Measurements from ENCODE around the gene AMPD1.
A peak's percentile ranks its signal among the peaks of the same experiment; 100 is the strongest.

AMPD1 gene

DNA sequence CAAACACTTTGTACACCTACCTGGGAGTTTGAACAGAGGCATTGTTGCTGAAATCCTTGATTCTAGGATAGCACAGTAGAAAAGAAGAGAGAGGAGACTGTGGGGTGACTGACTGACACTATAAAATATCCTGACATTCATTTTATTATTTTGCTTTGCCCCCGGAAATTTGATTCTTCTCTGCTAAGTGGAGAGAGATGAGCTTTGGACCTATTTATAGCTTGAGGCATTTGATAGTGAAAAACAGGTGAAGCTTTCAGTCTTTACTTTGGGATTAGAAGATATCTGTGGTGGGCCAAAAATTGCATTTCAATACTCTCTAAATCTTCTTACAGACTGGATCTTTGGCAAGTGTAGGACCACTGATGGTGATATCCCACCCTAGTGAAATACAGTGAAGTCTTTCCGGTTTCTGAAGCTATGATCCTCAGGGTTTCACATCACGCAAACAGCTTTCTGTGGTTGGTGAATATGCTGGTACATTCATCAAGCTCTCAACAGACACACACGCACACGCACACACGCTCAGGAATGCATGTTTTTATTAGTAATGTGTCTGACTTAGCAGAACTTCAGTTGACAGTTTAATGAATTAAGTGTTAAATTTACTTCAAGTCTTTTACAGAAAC lies at the start of gene AMPD1:
AMPD1 (minus strand) TSS at position 117 of the 629 bp plus-strand sequence; CDS start at position 42, 75 bp downstream.
- no peak for DNase-seq

DNA sequence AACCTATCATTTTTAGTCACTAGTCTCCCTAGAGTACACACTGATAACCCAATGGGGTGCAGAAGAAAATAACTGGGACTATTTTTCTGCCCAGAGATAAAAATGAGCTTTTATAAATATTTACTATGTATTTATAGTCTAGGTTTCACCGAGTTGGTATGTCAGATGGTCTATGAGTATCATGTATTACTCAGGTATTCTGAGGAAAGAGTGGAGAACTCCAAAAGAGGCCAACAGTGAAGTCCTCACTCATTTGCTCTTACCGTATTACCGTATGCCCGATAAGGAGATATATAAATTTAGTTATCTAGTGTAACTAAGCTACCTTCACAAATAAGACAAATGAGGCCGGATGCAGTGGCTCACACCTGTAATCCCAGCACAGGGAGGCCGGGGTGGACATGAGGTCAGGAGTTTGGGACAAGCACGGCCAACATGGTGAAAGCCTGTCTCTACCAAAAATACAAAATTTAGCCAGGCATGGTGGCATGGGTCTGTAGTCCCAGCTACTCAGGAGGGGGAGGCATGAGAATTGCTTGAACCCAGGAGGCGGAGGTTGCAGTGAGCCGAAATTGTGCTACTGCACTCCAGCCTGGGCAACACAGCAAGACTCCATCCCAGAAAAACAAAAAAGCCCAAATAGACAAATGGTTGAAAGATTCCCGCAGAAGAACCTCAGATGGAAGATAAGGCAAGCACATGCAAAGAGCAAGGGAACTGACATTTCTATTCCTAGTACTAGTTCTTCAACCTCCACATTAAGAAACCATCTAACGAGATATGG lies 46.8 kb upstream of the AMPD1 start:
- no peak for DNase-seq

DNA sequence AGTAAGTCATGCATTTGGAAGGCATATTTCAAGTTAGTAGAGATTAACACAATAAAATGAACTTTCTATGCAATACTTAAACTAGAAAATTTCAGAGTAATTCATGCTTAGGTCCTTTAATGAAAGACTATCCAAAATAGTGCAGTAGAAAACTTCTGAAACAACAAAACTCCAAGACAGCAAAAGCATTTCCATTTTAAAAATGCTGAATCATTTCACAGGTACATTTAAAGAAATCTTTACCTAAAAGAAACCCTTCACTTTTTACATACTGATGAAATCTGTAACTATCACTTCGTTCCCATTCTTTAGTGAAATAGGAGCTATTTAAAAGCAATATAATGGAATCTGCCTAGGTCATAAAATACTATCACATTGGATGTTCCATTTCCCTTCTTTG lies 45.0 kb upstream of the AMPD1 start:
- DNase-seq = no peak

DNA sequence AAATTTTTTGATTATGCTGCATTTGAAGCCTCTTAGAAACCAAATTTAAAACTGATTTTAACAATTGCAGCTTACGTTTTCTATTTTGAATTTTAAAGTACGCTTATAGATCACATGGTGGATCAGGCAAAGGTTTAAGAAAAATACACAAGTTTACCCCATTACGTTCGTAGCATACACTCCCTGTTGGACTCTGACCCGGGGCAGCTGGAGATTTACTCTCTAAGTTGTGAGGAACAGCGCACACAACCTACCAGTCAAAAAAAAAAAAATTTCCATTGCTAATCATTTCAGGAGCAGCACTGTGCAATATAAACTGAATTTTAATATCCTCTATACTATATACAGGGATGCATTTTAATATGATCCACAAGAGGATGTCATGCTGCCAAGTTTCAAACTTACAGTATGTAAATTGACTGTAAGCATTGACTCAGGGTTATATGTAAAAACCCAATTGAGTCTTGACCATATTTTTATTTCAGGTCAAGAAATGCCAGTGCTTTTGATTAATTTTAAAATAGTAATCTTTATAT lies 42.0 kb upstream of the AMPD1 start:
- DNase-seq = no peak

DNA sequence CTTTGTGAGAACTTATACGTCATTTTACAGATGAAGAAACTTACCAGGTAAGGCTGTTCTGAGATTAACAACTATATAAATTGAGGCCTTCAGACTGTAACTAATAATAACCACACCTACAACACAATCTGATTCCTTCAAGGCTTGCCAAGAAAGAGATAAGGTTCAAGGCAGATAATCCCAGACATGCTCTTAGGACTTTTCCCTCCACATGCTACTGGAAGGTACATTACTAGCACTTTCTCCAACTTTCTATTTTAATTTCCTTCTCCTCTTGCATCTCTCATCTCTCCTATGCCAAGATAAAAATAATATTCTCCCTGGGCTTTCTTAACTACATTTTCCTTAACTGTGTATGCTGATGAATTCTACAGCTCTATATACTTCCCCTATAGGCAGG lies 40.1 kb upstream of the AMPD1 start:
- no peak for DNase-seq

DNA sequence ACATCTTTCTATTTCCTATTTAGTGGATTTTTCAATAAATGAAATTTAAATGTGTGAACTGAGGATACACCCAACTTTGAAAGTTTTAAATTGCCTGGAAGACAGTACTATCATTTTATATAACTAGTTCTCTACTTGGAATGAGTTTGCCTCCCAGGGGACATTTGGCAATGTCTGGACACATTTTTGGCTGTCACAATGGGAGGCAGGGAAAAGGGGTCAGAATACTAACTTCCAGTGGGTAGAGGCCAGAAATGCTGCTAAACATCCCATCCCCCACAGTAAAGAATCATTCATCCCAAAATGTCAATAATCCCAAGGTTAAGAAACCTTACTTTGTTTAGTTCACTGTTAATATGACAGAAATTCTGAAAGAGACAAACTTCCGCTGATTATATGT lies 34.4 kb upstream of the AMPD1 start:
- DNase-seq = no peak

DNA sequence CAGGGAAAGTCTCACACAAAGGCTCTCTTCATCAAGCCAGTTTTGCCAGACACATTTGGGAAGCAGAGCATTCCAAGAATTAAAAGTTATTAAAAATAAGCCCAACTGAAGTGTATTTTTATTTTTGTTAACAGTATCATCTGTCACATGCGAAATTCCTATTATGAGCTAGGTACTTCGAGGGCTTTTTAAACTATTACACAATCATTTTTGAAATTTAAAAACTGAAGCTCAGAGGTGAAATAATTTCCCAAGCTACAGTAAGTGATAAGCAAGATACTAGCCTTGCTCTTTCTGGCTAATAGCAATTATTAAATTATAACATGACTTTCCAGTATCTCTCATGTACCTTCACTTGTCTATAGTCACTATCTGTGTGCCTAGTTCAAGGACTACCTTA lies 33.2 kb upstream of the AMPD1 start:
- no peak for DNase-seq

DNA sequence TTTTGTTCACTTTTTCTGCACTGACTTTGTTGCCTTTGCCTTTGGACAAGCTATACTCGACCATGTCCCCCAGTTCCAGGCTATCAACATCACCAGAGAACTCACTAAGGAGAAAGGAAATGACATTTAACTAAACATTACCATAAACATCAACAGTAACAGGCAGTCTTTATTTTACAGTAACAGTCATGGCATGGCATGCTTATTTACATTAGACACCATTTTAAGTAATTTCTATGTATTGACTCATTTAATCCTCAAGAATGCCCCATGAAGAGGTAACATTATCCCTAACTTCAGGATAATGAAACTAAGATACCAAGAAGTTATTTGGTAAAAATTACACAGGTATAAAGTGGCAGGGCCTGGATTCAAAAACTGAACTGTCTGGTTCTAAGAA lies 29.9 kb upstream of the AMPD1 start:
- DNase-seq = no peak

DNA sequence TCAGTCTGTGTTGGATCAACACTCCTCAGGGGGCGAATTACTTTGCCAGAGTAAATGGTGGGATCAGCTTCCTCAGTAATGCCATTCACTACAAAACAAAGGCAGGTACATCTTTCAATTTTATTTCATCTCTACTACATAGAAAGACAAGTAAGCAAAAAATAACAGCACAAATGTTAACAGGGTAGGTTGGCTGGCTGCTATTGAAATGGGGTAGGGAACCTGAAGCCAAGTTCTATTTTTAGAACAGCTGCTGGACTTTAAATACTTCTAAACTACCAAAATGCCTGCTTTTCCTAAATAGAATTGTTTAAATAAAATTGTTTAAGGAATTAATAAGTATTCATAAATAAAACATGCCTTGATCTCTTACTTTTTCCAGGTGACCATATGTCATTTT lies 28.6 kb upstream of the AMPD1 start:
- no peak for DNase-seq

DNA sequence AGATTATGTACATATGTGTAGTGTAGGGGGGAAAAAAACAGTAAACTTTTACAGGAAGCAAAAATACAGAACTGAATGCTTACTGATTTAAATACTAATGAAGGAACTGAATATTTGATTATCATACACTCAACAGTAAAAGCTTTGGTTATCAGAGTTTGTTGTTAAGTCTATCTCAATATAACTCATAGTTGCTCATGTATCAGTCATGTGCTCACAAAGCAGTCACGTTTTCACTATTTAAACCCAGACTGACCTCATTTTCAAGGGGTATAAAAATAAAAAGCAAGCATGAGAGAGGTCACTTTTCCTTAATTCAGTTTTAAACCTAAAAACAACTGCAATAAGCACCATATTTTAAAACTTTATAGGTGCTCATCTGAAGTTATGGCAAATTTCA lies 28.1 kb upstream of the AMPD1 start:
- DNase-seq = no peak

DNA sequence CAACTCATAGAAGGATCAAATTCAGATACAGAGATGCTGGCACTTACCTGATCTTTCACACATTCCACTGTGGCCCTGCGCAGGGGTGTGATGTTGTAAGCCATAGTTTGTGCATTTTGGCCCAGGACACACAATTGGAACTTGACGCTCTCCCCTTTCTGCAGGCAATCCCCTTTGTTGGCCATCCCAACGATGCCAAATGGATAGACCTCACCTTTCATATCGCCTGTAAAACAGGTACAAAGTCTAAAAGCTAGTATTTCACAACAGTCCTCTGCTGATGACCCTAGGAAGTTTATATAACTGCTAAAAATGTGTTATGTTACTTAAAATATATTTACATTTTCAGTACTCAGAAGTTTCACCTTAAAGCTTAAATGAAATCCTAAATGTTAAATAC lies 25.1 kb upstream of the AMPD1 start:
- no peak for DNase-seq

DNA sequence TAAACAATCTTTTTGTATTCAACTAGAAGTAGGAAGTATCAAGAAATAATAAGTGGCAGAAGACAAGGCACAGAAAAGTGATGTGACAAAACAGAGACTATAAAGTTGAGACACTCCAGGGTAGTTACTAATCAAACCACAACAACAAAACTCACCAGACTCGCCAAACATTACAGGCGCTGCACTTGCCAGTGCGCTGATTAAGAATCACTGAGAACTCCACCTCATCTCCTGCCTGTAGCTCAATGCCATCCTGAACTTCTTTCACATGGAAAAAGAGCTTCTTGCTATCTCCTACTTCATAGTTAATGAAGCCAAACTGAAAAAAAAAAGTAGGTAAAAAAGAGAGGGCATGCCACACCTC lies 24.1 kb upstream of the AMPD1 start:
- DNase-seq = no peak

DNA sequence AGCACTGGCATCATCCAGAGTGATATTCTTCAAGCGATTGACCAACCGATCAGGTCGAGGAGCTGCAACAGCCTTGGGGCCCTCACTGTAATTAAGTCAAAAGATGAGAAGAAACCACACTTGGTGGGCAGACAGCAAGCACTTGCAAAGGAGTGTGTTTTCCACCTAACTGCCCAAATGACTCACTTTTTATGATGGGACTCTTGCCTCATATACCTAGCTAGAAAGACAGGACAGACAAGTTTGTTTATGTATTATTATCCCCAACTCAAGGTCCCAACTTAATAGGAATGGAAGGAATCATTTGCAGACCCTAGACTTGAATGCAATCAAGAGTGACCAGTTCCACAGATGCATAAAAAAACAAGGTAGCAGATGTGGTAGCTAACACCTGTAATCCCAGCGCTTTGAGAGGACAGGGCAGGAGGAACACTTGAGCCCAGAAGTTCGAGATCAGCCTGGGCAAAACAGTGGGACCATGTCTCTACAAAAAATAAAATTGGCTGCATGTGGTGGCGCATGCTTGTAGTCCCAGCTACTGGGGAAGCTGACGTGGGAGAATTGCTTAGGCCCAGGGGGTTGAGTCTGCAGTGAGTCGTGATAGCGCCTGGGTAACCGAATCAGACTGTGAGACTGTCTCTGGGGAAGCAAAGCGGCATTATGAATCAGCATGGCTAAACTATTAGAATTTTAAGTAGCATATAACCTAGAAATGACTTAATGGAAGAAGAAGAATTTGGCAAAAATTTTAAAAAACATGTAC lies 23.5 kb upstream of the AMPD1 start:
- DNase-seq = no peak

DNA sequence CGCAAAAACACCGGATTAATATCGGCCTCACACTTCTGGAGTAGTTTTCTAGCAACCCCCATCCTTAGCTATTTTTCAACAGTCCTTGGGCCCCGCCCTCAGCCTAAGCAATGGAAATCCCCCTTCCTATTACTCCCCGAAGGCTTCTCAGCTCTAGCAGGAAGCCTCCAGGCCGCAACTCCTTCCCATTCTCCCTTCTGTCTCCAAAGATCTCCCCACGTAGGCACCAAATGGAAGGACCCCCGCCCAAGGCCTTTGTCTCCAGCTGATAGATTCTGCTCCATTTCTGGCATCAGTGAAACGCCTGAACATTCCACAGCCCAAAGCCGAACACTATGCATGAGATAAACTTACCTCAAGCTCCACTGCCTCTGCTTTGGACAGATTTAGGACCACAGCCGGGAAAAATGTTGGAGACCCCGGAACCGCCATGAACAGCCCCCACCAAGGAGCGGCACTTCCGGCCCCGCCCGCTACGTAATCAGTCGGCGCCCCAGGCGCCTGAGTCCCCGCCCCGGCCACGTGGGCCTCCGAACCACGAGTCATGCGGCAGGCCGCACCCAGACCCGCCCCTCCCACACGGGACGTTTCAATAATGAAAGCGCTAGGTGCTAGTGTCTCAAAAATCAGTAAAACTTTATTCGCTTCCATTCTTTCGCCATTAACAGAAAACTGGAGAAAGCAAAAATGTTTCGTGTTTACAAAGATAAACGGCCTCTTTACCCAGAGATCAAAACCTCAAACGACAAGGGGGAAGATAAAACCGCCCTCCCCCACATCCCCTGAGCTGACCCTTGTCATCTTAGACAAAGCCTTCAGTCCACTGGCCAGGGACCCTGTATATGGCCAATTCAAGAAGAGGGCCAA lies 21.2 kb upstream of the AMPD1 start, which contains the start of gene NRAS:
NRAS (minus strand) TSS at position 468 of the 867 bp plus-strand sequence. CDS start 611 bp downstream, outside the sequence.
- peak; percentile 94 for DNase-seq

DNA sequence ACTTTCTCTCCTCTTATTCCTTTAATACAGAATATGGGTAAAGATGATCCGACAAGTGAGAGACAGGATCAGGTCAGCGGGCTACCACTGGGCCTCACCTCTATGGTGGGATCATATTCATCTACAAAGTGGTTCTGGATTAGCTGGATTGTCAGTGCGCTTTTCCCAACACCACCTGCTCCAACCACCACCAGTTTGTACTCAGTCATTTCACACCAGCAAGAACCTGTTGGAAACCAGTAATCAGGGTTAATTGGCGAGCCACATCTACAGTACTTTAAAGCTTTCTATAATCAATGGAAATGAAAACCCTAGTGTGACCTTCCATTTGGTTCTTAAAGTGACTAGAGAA lies 20.6 kb upstream of the AMPD1 start:
- no peak for DNase-seq

DNA sequence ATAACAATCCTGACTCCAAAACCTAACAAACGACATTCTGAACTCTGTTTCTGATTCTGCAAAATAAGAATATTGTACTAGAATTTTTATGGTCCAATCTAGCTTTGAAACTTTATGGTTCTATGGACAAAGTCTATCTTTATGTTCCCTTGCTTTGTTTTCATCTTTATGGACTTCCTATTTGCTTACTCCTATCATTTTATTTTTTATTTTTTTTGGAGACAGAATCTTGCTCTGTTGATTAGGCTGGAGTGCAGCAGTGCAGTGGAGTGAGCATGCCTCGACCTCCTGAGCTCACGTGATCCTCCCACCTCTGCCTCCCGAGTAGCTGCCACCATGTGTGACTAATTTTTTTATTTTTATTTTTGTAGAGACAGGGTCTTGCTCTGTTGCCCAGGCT lies 17.6 kb upstream of the AMPD1 start:
- no peak for DNase-seq

DNA sequence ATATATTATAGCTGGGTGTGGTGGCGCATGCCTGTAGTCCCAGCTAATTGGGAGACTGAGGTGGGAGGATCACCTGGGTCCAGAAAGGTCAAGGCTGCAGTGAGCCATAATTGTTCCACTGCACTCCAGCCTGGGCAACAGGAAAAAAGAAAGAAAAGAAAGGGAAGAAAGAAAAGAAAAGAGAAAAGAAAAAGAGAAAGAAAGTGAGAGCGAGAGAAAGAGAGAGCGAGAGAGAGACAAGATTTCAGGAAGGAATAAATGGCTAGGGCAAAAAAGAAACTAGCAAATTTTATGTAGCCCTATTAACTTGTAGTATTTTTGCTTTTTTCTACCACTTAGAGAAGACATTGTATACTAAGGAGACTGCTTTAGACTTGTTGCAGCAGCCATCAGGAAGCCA lies 15.0 kb upstream of the AMPD1 start:
- no peak for DNase-seq

DNA sequence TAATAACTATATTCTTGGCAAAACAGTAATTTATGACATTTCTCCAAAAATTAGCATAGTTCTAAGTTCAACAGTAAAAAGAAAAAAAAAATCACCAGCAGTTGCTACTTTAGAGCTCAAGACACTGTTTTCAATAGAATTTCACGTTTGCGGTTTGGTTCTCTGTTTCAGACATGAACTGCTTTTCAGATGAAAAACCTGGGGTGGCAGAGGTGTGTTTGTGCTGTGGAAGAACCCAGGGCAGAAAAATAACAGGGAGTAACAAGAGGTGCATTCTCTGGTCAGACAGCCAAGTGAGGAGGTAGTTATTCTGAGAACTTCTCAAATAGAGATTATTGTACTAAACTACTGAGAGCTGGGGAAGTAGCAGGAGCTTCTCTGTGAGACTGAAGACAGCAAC lies 12.3 kb upstream of the AMPD1 start:
- no peak for DNase-seq

DNA sequence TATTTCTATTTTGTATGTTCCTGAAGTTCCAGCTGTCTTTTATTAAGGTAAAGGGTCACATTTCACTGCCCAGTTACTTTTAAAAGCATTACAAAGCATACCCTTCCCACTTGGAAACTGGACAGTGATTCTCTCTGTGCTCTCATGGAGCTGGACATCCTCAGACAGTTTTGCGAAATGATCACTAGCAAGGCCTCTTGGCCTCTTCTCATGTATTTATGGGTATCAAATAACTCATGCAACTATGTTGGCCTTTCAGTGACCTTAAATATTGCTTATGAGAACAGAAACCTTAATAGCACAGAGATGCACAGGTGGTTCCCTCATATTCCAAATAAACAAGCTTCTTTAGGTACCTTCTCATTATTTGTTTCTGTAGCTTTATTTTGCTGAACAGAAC lies 7.9 kb upstream of the AMPD1 start:
- DNase-seq = no peak

DNA sequence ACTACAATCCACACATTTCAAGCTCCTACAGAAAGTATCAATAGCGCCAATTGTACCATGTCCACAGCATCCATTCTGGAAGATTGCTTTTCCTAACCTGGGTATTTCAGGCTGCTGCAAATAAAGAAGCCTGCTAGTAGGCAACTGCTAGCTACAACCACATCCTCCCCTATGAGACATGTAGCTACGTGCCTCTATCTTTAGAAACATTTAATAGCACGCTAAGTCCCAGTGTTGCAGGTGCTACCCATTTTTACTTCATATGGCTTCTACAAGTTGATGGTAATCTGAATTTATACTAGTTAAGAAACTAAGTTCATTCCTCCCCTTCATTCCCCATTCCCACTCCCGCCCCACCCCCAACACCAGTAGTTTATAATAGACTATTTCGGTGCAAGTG lies 7.4 kb upstream of the AMPD1 start:
- DNase-seq = no peak

DNA sequence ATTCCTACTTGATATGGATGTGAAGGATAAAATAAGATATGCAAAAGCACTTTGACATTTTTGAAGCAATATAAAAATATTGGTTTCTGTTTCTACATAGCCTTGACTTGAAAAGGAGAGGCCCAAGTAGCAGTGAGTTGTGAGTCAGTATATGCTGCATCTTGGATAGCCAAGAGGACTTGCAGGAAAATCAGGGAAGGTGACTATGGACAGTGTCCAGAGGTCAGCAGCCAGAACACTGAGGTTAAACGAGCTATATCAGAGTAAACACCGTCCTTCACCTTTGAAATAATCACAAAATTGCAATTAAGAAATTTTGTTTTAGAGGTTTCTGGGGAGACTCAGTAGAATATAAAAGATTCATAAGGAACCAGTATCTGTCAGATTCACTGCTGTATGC lies 6.6 kb upstream of the AMPD1 start:
- DNase-seq = no peak

DNA sequence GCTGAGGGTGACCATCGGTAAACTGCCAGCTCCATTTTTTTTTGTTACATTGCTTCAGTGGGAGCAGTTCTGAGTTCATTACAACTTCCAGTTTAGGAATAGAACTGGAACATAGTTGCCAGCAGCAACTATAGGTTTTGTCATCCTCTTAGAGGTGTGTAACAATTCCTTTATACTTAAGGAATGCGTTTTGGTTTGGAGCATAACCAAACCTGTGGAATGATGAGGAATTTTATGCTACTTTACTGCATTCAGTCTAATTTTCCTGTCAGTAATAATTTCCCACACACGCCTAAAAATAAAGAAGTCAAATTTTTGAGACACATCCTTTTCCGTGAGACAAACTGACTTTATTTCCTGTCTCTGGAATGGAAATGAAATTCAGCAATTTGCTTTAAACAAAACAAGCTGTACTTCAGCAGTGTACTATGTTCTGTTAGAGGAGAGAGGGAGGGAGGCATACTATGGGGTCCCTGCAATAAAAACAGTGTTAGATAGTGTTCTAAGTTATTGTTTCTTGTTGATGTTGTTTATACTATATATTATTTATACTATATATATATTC lies 4.8 kb upstream of the AMPD1 start:
- no peak for DNase-seq

DNA sequence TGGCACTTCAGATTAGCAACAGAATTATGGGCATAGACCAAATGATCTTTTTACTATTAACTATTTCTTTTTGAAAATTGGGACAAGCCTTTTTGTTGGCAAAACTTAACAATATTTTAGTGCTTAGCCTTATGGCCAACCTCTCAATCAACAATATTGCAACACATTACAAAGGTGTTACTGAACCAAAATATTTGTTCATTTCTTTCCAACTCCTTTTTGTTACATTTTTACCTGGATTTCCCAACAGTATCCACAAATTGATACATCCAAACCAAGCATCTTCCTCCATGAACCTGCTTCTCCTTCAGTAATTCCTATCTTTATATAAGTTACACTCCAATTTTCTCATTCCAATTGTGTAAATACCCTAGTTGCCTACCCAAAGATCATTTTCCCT lies 1.5 kb upstream of the AMPD1 start:
- no peak for DNase-seq

Measured in midbrain (tissue), 1 donor.